Urinary bladder (tissue), 4 donors: ENCODE data around the gene DCXR. TPM values are rescaled to one million over a fixed set of nuclear protein-coding genes. Genes with fewer than 3 reads are reported as not detected.

Source experiments
- DNase-seq: peaks from one replicate; pipeline ENCODE4 v3.0.0-alpha.2; 2015; ENCODE audit errors: extremely low spot score
- H3K27ac ChIP-seq: one replicate; pipeline ENCODE4 v1.5.1; 2013; ENCODE audit warnings: low read depth, mild to moderate bottlenecking, moderate library complexity
- H3K36me3 ChIP-seq: one replicate; pipeline ENCODE4 v1.6.1; 2013; ENCODE audit warnings: mild to moderate bottlenecking, moderate library complexity; ENCODE audit not compliant: insufficient read depth
- H3K4me1 ChIP-seq: one replicate; pipeline ENCODE4 v1.6.1; 2013; ENCODE audit warnings: mild to moderate bottlenecking, moderate library complexity; ENCODE audit not compliant: insufficient read depth
- H3K4me3 ChIP-seq: one replicate; pipeline ENCODE4 v1.5.1; 2013; ENCODE audit warnings: low read depth, low read length
- WGBS: extraction: QIAGEN DNeasy Blood & Tissue Kit; methylation state at CpG from one replicate; pipeline ENCODE4 v1.1.7; 2013; 5-methylcytosine and 5-hydroxymethylcytosine counted together
- polyA plus RNA-seq: library from polyadenylated mRNA; stranded (reverse); fragments of 200-250 nt; gene quantifications from one replicate; pipeline ENCODE4 v1.2.3, GENCODE V29; 2013
- total RNA-seq: library from RNA; depleted of rRNA; stranded (reverse); fragments of >200 nt; gene quantifications from one replicate; pipeline ENCODE4 v1.2.3, GENCODE V29; 2014
- donor health status: healthy with polysubstance abuse.
- donor health status: healthy.

The DCXR gene
- total and polyA plus RNA-seq, 2 donors = 17.2 to 129 TPM

GRCh38 chr17:82079001-82079677 lies 41.6 kb upstream of the DCXR start:
- Histone ChIP-seq H3K4me1 (no peaks in the 10 kb centered on the region), H3K27ac (no peak overlapping the region), H3K36me3 (peaks cover 21% of the 10 kb centered on the region), H3K4me3 (no peak overlapping the region)
- DNase-seq = no peak
- 92% methylated on average over 47 of the region's 47 CpGs for WGBS

GRCh38 chr17:82078433-82078832 lies 40.9 kb upstream of the DCXR start:
- Histone ChIP-seq H3K4me3 (no peak overlapping the region), H3K27ac (no peak overlapping the region), H3K4me1 (no peaks in the 10 kb centered on the region), H3K36me3 (peaks cover 14% of the 10 kb centered on the region)
- DNase-seq = no peak
- WGBS = 93% methylated on average over 18 of the region's 18 CpGs

- H3K4me3 ChIP-seq = no peak overlapping the region
- H3K27ac ChIP-seq = no peak overlapping the region
- 61% methylated on average over 28 of the region's 28 CpGs for WGBS
- H3K4me1 ChIP-seq = no peaks in the 10 kb centered on the region
- DNase-seq = peak; percentile 15
- H3K36me3 ChIP-seq = peaks cover 12% of the 10 kb centered on the region
These were observed 40.3 kb upstream of the DCXR start for GRCh38 chr17:82077617-82078358.

- Histone ChIP-seq H3K4me3 (no peak overlapping the region), H3K4me1 (no peaks in the 10 kb centered on the region), H3K27ac (no peak overlapping the region), H3K36me3 (peaks cover 6% of the 10 kb centered on the region)
- WGBS = 56% methylated on average over 21 of the region's 21 CpGs
- DNase-seq = no peak
These were observed 39.5 kb upstream of the DCXR start for GRCh38 chr17:82076785-82077591.

GRCh38 chr17:82076018-82076784 lies 38.7 kb upstream of the DCXR start:
- WGBS = 80% methylated on average over 25 of the region's 25 CpGs

GRCh38 chr17:82073446-82073845 lies 35.9 kb upstream of the DCXR start:
- H3K4me1 ChIP-seq = no peaks in the 10 kb centered on the region
- no peaks in the 10 kb centered on the region for H3K36me3 ChIP-seq
- H3K27ac ChIP-seq = no peak overlapping the region
- 86% methylated on average over 9 of the region's 9 CpGs for WGBS
- DNase-seq = no peak
- no peak overlapping the region for H3K4me3 ChIP-seq

More at GRCh38 chr17:82076018-82076784, 38.7 kb upstream of the DCXR start:
- Histone ChIP-seq H3K4me1 (no peaks in the 10 kb centered on the region), H3K27ac (no peak overlapping the region), H3K4me3 (no peak overlapping the region), H3K36me3 (peaks cover 3% of the 10 kb centered on the region)
- DNase-seq = no peak

- no peak for DNase-seq
- Histone ChIP-seq H3K36me3 (no peaks in the 10 kb centered on the region), H3K4me3 (no peak overlapping the region), H3K27ac (no peak overlapping the region), H3K4me1 (no peaks in the 10 kb centered on the region)
- WGBS = 83% methylated on average over 6 of the region's 6 CpGs
These were observed 35.3 kb upstream of the DCXR start for GRCh38 chr17:82072827-82073226.

GRCh38 chr17:82070611-82071010 lies 33.1 kb upstream of the DCXR start:
- no peak overlapping the region for H3K4me3 ChIP-seq

GRCh38 chr17:82065638-82066303 lies 28.3 kb upstream of the DCXR start, which contains the start of gene DUS1L:
DUS1L (minus strand) TSS chr17:82065804; CDS start chr17:82065059, 745 bp downstream.
- no peak for DNase-seq
- H3K4me1 ChIP-seq = peaks cover 4% of the 10 kb centered on the region
- WGBS = 11% methylated on average over 88 of the region's 88 CpGs
- H3K27ac ChIP-seq = peak within 1 kb of the TSS; percentile 87
- H3K36me3 ChIP-seq = no peaks in the 10 kb centered on the region
- peak within 1 kb of the TSS; percentile 94 for H3K4me3 ChIP-seq

More at GRCh38 chr17:82070611-82071010, 33.1 kb upstream of the DCXR start:
- no peak overlapping the region for H3K27ac ChIP-seq
- no peak for DNase-seq
- H3K36me3 ChIP-seq = no peaks in the 10 kb centered on the region
- H3K4me1 ChIP-seq = peaks cover 4% of the 10 kb centered on the region

- WGBS = 1% methylated on average over 47 of the region's 47 CpGs
- H3K36me3 ChIP-seq = no peaks in the 10 kb centered on the region
- H3K4me3 ChIP-seq = peak overlapping the region; percentile 94
- peak overlapping the region; percentile 45 for H3K27ac ChIP-seq
- no peak for DNase-seq
- peaks cover 4% of the 10 kb centered on the region for H3K4me1 ChIP-seq
These were observed 27.7 kb upstream of the DCXR start for GRCh38 chr17:82065193-82065637.

GRCh38 chr17:82064433-82065192 lies 27.1 kb upstream of the DCXR start:
- Histone ChIP-seq H3K4me3 (peak overlapping the region; percentile 94), H3K36me3 (no peaks in the 10 kb centered on the region), H3K4me1 (peaks cover 4% of the 10 kb centered on the region), H3K27ac (peak overlapping the region; percentile 45)
- 33% methylated on average over 36 of the region's 36 CpGs for WGBS
- no peak for DNase-seq
